ENCODE measurements around the gene TRAF5. TPM values are rescaled to one million over a fixed set of nuclear protein-coding genes. Genes with fewer than 3 reads are reported as not detected.
"Not testable (repeated sequence)": the region's sequence is repeated elsewhere in the genome, so short reads cannot be mapped to it uniquely, and the experiment has no call there.

Gene TRAF5
- total RNA-seq, 1 donor from 2014 or later, result 1.6 TPM

DNA sequence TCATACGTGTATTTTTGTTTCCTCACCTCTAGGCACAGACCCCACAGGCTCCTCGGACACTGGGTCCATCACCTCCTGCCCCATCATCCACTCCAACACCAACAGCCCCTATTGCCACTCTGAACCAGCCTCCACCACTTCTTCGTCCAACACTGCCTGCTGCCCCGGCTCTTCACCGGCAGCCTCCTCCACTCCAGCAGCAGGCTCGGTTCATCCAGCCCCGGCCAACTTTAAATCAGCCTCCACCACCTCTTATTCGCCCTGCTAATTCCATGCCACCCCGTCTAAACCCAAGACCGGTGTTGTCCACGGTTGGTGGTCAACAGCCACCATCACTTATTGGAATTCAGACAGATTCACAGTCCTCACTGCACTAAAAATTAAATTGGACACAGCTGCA lies 13.2 kb upstream of the TRAF5 start:
- no peaks in the 10 kb centered on the region for H3K27me3 ChIP-seq (ENCODE audit: control insufficient read depth, insufficient read depth, low read length)
- DNase-seq (ENCODE audit: low read depth) (no peak), FAIRE-seq (no peak)
- no peak overlapping the region for H3K4me3 ChIP-seq (ENCODE audit: low read depth, low read length)
- TF ChIP-seq, protein P1, sequence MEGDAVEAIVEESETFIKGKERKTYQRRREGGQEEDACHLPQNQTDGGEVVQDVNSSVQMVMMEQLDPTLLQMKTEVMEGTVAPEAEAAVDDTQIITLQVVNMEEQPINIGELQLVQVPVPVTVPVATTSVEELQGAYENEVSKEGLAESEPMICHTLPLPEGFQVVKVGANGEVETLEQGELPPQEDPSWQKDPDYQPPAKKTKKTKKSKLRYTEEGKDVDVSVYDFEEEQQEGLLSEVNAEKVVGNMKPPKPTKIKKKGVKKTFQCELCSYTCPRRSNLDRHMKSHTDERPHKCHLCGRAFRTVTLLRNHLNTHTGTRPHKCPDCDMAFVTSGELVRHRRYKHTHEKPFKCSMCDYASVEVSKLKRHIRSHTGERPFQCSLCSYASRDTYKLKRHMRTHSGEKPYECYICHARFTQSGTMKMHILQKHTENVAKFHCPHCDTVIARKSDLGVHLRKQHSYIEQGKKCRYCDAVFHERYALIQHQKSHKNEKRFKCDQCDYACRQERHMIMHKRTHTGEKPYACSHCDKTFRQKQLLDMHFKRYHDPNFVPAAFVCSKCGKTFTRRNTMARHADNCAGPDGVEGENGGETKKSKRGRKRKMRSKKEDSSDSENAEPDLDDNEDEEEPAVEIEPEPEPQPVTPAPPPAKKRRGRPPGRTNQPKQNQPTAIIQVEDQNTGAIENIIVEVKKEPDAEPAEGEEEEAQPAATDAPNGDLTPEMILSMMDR (IDR thresholded peaks at IDR 0.05; ENCODE audit: insufficient read depth, low read length, severe bottlenecking), result no peak
- peaks cover 3% of the 10 kb centered on the region for H3K36me3 ChIP-seq (ENCODE audit: control insufficient read depth, insufficient read depth, low read length)

DNA sequence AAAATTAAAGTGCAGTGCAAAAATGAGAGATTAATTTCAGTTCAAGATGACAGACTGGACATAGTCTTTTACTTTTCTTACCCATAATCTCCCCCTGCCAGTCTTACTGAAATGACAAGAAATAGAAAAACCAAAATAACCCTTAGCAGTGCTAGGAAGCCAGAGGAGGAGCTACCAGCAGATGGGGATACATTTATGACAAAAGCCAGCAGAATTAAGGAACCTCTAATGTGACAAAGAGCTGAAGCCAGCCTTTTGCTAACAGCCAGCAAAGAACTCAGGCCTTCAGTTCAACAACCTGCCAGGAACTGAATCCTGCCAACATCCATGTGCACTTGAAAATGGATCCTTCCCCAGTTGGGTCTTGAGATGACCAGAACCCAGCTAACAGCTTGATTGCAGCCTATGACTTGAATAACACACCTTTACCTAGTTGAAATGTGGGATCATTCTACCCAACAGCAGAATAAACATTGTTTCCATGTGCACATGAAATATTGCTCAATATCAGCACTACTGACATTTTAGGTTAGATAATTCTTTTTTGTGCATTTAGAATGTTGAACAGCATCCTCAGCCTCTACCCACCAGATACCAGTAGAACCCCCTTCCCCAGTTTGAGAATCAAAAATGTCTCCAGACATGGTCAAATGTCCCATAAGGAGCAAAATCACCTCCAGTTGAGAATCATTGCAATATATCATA lies 7.9 kb upstream of the TRAF5 start:
- Histone ChIP-seq H3K4me3 (ENCODE audit: low read depth, low read length) (no peak overlapping the region), H3K36me3 (ENCODE audit: control insufficient read depth, insufficient read depth, low read length) (peaks cover under 1% of the 10 kb centered on the region), H3K27me3 (ENCODE audit: control insufficient read depth, insufficient read depth, low read length) (no peaks in the 10 kb centered on the region)
- TF ChIP-seq, protein P1 (IDR thresholded peaks at IDR 0.05; ENCODE audit: insufficient read depth, low read length, severe bottlenecking), result no peak
- FAIRE-seq (no peak), DNase-seq (ENCODE audit: low read depth) (no peak)

DNA sequence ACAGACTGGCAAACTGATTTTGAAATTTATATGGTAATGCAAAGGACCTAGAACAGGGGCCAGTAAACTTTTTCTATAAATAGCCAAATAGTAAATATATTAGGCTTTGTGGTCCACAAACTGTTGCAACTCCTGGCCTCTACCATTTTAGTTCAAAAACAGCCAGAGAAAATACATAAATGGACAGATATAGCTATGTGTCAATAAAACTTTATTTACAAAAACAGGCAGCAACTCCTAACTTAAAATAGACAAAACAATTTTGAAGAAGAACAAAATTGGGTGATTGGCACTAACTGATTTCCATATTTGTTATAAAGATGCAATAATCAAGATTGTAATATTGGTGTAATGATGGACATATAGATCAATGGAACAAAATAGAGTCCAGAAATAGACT lies 6.7 kb upstream of the TRAF5 start:
- Histone ChIP-seq H3K27me3 (ENCODE audit: control insufficient read depth, insufficient read depth, low read length) (no peaks in the 10 kb centered on the region), H3K4me3 (ENCODE audit: low read depth, low read length) (no peak overlapping the region), H3K36me3 (ENCODE audit: control insufficient read depth, insufficient read depth, low read length) (no peaks in the 10 kb centered on the region)
- TF ChIP-seq, protein P1 (IDR thresholded peaks at IDR 0.05; ENCODE audit: insufficient read depth, low read length, severe bottlenecking), result no peak
- DNase-seq (ENCODE audit: low read depth), result no peak
- no peak for FAIRE-seq

DNA sequence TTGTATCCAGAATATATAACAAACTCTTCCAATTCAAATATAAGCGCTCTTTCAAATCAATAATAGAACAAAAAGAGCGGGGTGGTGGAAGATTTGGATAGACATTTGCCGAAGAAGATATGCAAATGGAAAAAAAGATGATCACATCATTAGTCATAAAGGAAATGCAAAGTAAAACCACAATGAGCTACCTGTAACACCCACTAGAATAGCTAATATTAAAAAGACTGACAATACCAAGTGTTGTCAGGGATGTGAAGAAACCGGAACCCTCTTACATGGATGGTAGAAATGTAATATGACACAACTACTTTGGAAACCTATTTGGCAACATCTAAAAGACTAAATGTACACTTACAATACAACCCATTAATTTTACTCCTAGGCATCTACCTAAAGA lies 5.7 kb upstream of the TRAF5 start:
- DNase-seq (ENCODE audit: low read depth) (peak; percentile 93), FAIRE-seq (no peak)
- TF ChIP-seq, protein P1 (IDR thresholded peaks at IDR 0.05; ENCODE audit: insufficient read depth, low read length, severe bottlenecking), result no peak
- Histone ChIP-seq H3K36me3 (ENCODE audit: control insufficient read depth, insufficient read depth, low read length) (no peaks in the 10 kb centered on the region), H3K27me3 (ENCODE audit: control insufficient read depth, insufficient read depth, low read length) (no peaks in the 10 kb centered on the region), H3K4me3 (ENCODE audit: low read depth, low read length) (no peak overlapping the region)

DNA sequence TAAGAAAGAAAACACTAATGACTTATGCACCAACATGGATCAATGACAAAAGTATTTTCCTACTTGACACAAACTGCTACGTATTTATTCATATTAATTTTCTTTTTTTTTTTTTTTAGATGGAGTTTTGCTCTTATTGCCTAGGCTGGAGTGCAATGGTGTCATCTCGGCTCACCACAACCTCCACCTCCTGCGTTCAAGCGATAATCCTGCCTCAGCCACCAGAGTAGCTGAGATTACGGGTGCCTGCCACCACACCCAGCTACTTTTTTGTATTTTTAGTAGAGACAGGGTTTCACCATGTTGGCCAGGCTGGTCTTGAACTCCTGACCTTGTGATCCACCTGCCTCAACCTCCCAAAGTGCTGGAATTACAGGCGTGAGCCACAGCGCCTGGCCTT lies 5.0 kb upstream of the TRAF5 start:
- H3K36me3 ChIP-seq (ENCODE audit: control insufficient read depth, insufficient read depth, low read length); H3K27me3 ChIP-seq (ENCODE audit: control insufficient read depth, insufficient read depth, low read length); FAIRE-seq; DNase-seq (ENCODE audit: low read depth); H3K4me3 ChIP-seq (ENCODE audit: low read depth, low read length): not testable (repeated sequence)

DNA sequence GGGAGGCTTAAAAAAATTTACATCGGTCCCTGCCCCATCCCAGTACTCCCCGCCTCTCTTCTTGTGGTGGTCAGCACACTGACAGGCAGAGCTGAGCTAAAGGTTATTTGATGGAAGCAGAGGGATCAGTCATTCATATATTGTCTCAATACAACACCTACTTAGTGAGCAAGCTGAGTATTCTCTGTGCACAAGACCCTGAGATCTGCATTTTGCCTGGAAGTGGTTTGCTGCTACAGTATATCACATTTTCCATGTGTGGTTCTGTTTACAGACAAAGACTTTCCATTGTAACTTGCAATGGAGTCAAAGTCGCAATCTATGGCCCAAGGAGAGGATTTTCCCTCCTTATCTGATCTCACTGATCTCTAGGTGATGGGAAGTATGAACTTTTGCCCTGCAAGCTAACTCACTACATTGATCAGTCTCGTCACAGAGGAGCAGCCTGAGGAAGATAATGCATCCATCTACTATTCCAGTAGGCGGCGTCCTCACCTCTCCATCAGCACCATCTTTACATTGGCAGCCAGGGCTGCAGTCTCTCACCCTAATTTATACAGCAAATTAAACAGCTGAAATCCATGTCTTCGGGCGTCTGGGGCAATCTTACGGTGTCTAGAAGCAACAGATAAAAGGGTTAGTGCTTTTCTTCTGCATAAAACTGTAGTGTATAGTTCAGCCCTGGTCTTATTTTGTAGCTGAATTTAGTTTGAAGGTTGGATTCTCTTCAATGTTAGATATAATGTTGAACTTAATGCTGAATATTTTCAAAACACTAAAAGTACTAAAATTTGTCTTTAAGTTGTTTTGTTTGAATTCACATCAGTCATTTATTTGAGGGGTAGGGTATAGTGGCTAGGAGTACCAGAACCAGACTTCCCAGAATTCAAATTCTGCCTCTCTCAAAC lies 3.2 kb upstream of the TRAF5 start:
- FAIRE-seq (no peak), DNase-seq (ENCODE audit: low read depth) (peak; percentile 66)

More for the DNA sequence above, 3.2 kb upstream of the TRAF5 start:
- H3K36me3 ChIP-seq (ENCODE audit: control insufficient read depth, insufficient read depth, low read length), result no peaks in the 10 kb centered on the region
- no peaks in the 10 kb centered on the region for H3K27me3 ChIP-seq (ENCODE audit: control insufficient read depth, insufficient read depth, low read length)
- no peak overlapping the region for H3K4me3 ChIP-seq (ENCODE audit: low read depth, low read length)
- TF ChIP-seq, protein P1 (IDR thresholded peaks at IDR 0.05; ENCODE audit: insufficient read depth, low read length, severe bottlenecking), result peak; percentile 87
